OCI-LY1 (cell line): ENCODE measurements around the gene SHC4.

Source experiments
- H2AFZ ChIP-seq: fragments of 200-600 bp; sonication (generic), shearing (Covaris generic); 2 replicates; pipeline ENCODE4 v1.6.0; 2014; ENCODE audit warnings: antibody characterized with exemption, mild to moderate bottlenecking, low read length
- H3F3A ChIP-seq: fragments of 200-600 bp; sonication (generic), shearing (Covaris generic); 2 replicates; pipeline ENCODE4 v1.6.0; 2014; ENCODE audit warnings: mild to moderate bottlenecking, antibody characterized with exemption, low read length, moderate library complexity; ENCODE audit not compliant: insufficient read depth
- H3K27ac ChIP-seq: fragments of 200-600 bp; sonication (generic); 2 replicates; pipeline ENCODE4 v1.5.1; 2014; ENCODE audit warnings: low read length, mixed run types, mild to moderate bottlenecking, low read depth; ENCODE audit not compliant: poor library complexity, severe bottlenecking
- H3K27me3 ChIP-seq: fragments of 200-600 bp; sonication (generic); 2 replicates; pipeline ENCODE4 v1.6.0; 2014; ENCODE audit warnings: antibody characterized with exemption, mild to moderate bottlenecking, low read length, moderate library complexity; ENCODE audit not compliant: insufficient read depth
- H3K36me3 ChIP-seq: fragments of 200-600 bp; sonication (generic); 2 replicates; pipeline ENCODE4 v1.6.1; 2014; ENCODE audit warnings: mild to moderate bottlenecking, antibody characterized with exemption, low read length, moderate library complexity, mixed read lengths; ENCODE audit not compliant: insufficient read depth
- H3K4me1 ChIP-seq: fragments of 200-600 bp; sonication (generic); 2 replicates; pipeline ENCODE4 v1.5.1; 2014; ENCODE audit warnings: mild to moderate bottlenecking, low read length, moderate library complexity; ENCODE audit not compliant: insufficient read depth, severe bottlenecking
- H3K4me2 ChIP-seq: fragments of 200-600 bp; sonication (generic), shearing (Covaris generic); 2 replicates; pipeline ENCODE4 v1.6.1; 2014; ENCODE audit warnings: low read length
- H3K4me3 ChIP-seq: fragments of 200-600 bp; sonication (generic); 2 replicates; pipeline ENCODE4 v1.5.1; 2014; ENCODE audit warnings: low read length, low read depth, mild to moderate bottlenecking, mixed read lengths; ENCODE audit not compliant: poor library complexity, severe bottlenecking
- H3K79me2 ChIP-seq: fragments of 200-600 bp; shearing (Covaris generic); 2 replicates; pipeline ENCODE4 v1.6.1; 2016; ENCODE audit warnings: mixed run types, low read length, mixed read lengths; ENCODE audit not compliant: insufficient read depth
- H3K9ac ChIP-seq: fragments of 200-600 bp; sonication (generic), shearing (Covaris generic); 2 replicates; pipeline ENCODE4 v1.6.1; 2014; ENCODE audit warnings: mild to moderate bottlenecking, low read length, mixed read lengths
- H3K9me2 ChIP-seq: fragments of 200-600 bp; sonication (generic), shearing (Covaris generic); 2 replicates; pipeline ENCODE4 v1.6.1; 2014; ENCODE audit warnings: low read depth, mild to moderate bottlenecking, low read length, mixed read lengths
- H3K9me3 ChIP-seq: fragments of 200-600 bp; shearing (Covaris generic); 2 replicates; pipeline ENCODE4 v1.6.1; 2014; ENCODE audit warnings: low read length, mixed read lengths
- H4K20me1 ChIP-seq: fragments of 200-600 bp; sonication (generic), shearing (Covaris generic); 2 replicates; pipeline ENCODE4 v1.6.0; 2016; ENCODE audit warnings: mild to moderate bottlenecking, low read length; ENCODE audit not compliant: insufficient read depth
- CTCF ChIP-seq: fragments of 200-600 bp; sonication (generic), shearing (Covaris generic); IDR thresholded peaks from 2 replicates; pipeline ENCODE4 v1.5.1; 2017; ENCODE audit warnings: mild to moderate bottlenecking, antibody characterized with exemption, low read length, moderate library complexity, mixed read lengths
- EZH2 ChIP-seq: fragments of 200-600 bp; sonication (generic), shearing (Covaris generic); IDR thresholded peaks from 2 replicates; pipeline ENCODE4 v1.8.0; 2017; ENCODE audit warnings: borderline replicate concordance, mixed run types, mild to moderate bottlenecking, antibody characterized with exemption, low read length, moderate library complexity, mixed read lengths

SHC4 gene

GRCh38 chr15:48868536-48868935 is 95.2 kb downstream of the SHC4 start:
- no peak for TF ChIP-seq CTCF
- no peak for TF ChIP-seq EZH2
- H3K36me3 ChIP-seq = no peaks in the 10 kb centered on the region
- H4K20me1 ChIP-seq = no peaks in the 10 kb centered on the region
- H3K9me2 ChIP-seq = no peaks in the 10 kb centered on the region
- no peaks in the 10 kb centered on the region for H3F3A ChIP-seq
- no peak overlapping the region for H3K4me2 ChIP-seq
- no peaks in the 10 kb centered on the region for H3K9me3 ChIP-seq
- H3K9ac ChIP-seq = no peak overlapping the region
- H3K27me3 ChIP-seq = no peaks in the 10 kb centered on the region
- H3K4me1 ChIP-seq = no peaks in the 10 kb centered on the region
- no peak overlapping the region for H3K4me3 ChIP-seq
- H2AFZ ChIP-seq = no peak overlapping the region
- no peaks in the 10 kb centered on the region for H3K79me2 ChIP-seq
- no peak overlapping the region for H3K27ac ChIP-seq

GRCh38 chr15:48868023-48868422 is 95.7 kb downstream of the SHC4 start:
- no peak overlapping the region for H3K27ac ChIP-seq
- H3K9me2 ChIP-seq = no peaks in the 10 kb centered on the region
- no peak overlapping the region for H3K4me3 ChIP-seq
- H2AFZ ChIP-seq = no peak overlapping the region
- H3K4me1 ChIP-seq = no peaks in the 10 kb centered on the region
- H3K36me3 ChIP-seq = no peaks in the 10 kb centered on the region
- TF ChIP-seq EZH2 = no peak
- TF ChIP-seq CTCF = no peak
- H3K79me2 ChIP-seq = no peaks in the 10 kb centered on the region
- no peak overlapping the region for H3K4me2 ChIP-seq
- H3K27me3 ChIP-seq = no peaks in the 10 kb centered on the region
- H3F3A ChIP-seq = no peaks in the 10 kb centered on the region
- H3K9me3 ChIP-seq = no peaks in the 10 kb centered on the region
- no peak overlapping the region for H3K9ac ChIP-seq
- H4K20me1 ChIP-seq = no peaks in the 10 kb centered on the region

- Histone ChIP-seq H4K20me1 (no peaks in the 10 kb centered on the region), H3K36me3 (no peaks in the 10 kb centered on the region), H3K79me2 (no peaks in the 10 kb centered on the region), H3K27ac (no peak overlapping the region), H3K9me3 (no peaks in the 10 kb centered on the region), H3K4me2 (no peak overlapping the region), H3K4me1 (no peaks in the 10 kb centered on the region), H3K9me2 (no peaks in the 10 kb centered on the region), H3K9ac (no peak overlapping the region), H2AFZ (no peak overlapping the region), H3K4me3 (no peak overlapping the region), H3F3A (no peaks in the 10 kb centered on the region), H3K27me3 (no peaks in the 10 kb centered on the region)
- TF ChIP-seq EZH2 (no peak), CTCF (no peak)
These were observed 97.6 kb downstream of the SHC4 start for GRCh38 chr15:48866141-48866563.
